SK-N-MC (cell line): Measurements from ENCODE around the gene ORAI3.

Experiments used
- DNase-seq: peaks from one replicate; pipeline ENCODE4 v3.0.0-alpha.2; 2011; ENCODE audit warnings: low read depth, low spot score
- H3K27ac ChIP-seq: fragments of 200-600 bp; sonication (generic); 2 replicates; pipeline ENCODE4 v1.5.1; 2016; ENCODE audit warnings: mixed run types
- H3K36me3 ChIP-seq: fragments of 200-600 bp; sonication (generic); 2 replicates; pipeline ENCODE4 v1.6.1; 2017; ENCODE audit warnings: antibody characterized with exemption, low read length, mixed read lengths; ENCODE audit not compliant: insufficient read depth
- H3K4me3 ChIP-seq: fragments of 200-600 bp; sonication (generic); 2 replicates; pipeline ENCODE4 v1.5.1; 2016
- H3K9ac ChIP-seq: fragments of 200-600 bp; sonication (generic); 2 replicates; pipeline ENCODE4 v1.8.0; 2017; ENCODE audit warnings: mixed run types, mixed read lengths; ENCODE audit not compliant: insufficient read length
- H3K9me3 ChIP-seq: fragments of 200-600 bp; sonication (generic); 2 replicates; pipeline ENCODE4 v1.6.1; 2017; ENCODE audit warnings: low read depth, mild to moderate bottlenecking, antibody characterized with exemption, low read length, moderate library complexity, mixed read lengths
- EZH2 ChIP-seq: fragments of 200-600 bp; sonication (generic); IDR thresholded peaks from one replicate; pipeline ENCODE4 v1.6.1; 2017; ENCODE audit warnings: antibody characterized with exemption
- FOXP2 ChIP-seq: optimal IDR thresholded peaks from 2 replicates; pipeline ENCODE3; 2011; ENCODE audit warnings: mild to moderate bottlenecking, moderate library complexity; ENCODE audit not compliant: insufficient read depth; ENCODE audit errors: extremely low read length, control extremely low read depth
- POLR2AphosphoS5 ChIP-seq: IDR thresholded peaks from 2 replicates; pipeline ENCODE4 v1.6.1; 2012; ENCODE audit warnings: mild to moderate bottlenecking, low read depth, low read length, borderline replicate concordance

The ORAI3 gene

GRCh38 chr16:30922420-30922959, 26.4 kb upstream of the ORAI3 start:
- Histone ChIP-seq H3K36me3 (no peaks in the 10 kb centered on the region), H3K9me3 (no peaks in the 10 kb centered on the region), H3K4me3 (peak overlapping the region; percentile 100), H3K27ac (peak overlapping the region; percentile 99), H3K9ac (peak overlapping the region; percentile 98)
- no peak for TF ChIP-seq EZH2
- peak; percentile 63 for TF ChIP-seq FOXP2
- peak; percentile 99 for DNase-seq

GRCh38 chr16:30922960-30923535, 25.8 kb upstream of the ORAI3 start:
- no peaks in the 10 kb centered on the region for H3K9me3 ChIP-seq
- peak; percentile 97 for DNase-seq
- H3K36me3 ChIP-seq = no peaks in the 10 kb centered on the region
- peak overlapping the region; percentile 100 for H3K4me3 ChIP-seq
- peak overlapping the region; percentile 98 for H3K9ac ChIP-seq
- H3K27ac ChIP-seq = peak overlapping the region; percentile 99
- TF ChIP-seq EZH2 (no peak), POLR2AphosphoS5 (peak; percentile 58; the same call in 1 of the 2 replicates)

- Histone ChIP-seq H3K9me3 (no peaks in the 10 kb centered on the region), H3K9ac (peak within 1 kb of the TSS; percentile 98), H3K4me3 (peak within 1 kb of the TSS; percentile 100), H3K36me3 (no peaks in the 10 kb centered on the region), H3K27ac (peak within 1 kb of the TSS; percentile 99)
- DNase-seq = no peak
- TF ChIP-seq EZH2 (no peak), FOXP2 (no peak), POLR2AphosphoS5 (no peak)
Measured at GRCh38 chr16:30923554-30924075, 25.3 kb upstream of the ORAI3 start, which contains the start of gene FBXL19. Gene FBXL19, plus strand, starts transcription at chr16:30923572. Its CDS starts 2,183 bp downstream, at chr16:30925755.

GRCh38 chr16:30924076-30924912, 24.6 kb upstream of the ORAI3 start:
- peak overlapping the region; percentile 80 for H3K9ac ChIP-seq
- DNase-seq = no peak
- H3K27ac ChIP-seq = peak overlapping the region; percentile 22; the same call in 1 of the 2 replicates

GRCh38 chr16:30924913-30925631, 23.8 kb upstream of the ORAI3 start:
- Histone ChIP-seq H3K9me3 (no peaks in the 10 kb centered on the region), H3K9ac (peak overlapping the region; percentile 80), H3K4me3 (peak overlapping the region; percentile 100), H3K36me3 (peaks cover 5% of the 10 kb centered on the region; the same call in 1 of the 2 replicates), H3K27ac (peak overlapping the region; percentile 22; the same call in 1 of the 2 replicates)
- no peak for DNase-seq
- no peak for TF ChIP-seq FOXP2
- TF ChIP-seq EZH2 = no peak
- no peak for TF ChIP-seq POLR2AphosphoS5

More at GRCh38 chr16:30924076-30924912, 24.6 kb upstream of the ORAI3 start:
- Histone ChIP-seq H3K36me3 (peaks cover 5% of the 10 kb centered on the region; the same call in 1 of the 2 replicates), H3K9me3 (no peaks in the 10 kb centered on the region), H3K4me3 (peak overlapping the region; percentile 100)
- TF ChIP-seq FOXP2 (no peak), POLR2AphosphoS5 (no peak), EZH2 (no peak)

- Histone ChIP-seq H3K9ac (no peak overlapping the region), H3K27ac (no peak overlapping the region; the same call in 1 of the 2 replicates), H3K9me3 (no peaks in the 10 kb centered on the region), H3K36me3 (peaks cover 9% of the 10 kb centered on the region), H3K4me3 (no peak overlapping the region)
- TF ChIP-seq POLR2AphosphoS5 (no peak), FOXP2 (no peak), EZH2 (no peak)
- DNase-seq = no peak
Measured at GRCh38 chr16:30925632-30925987, 23.3 kb upstream of the ORAI3 start.

- TF ChIP-seq FOXP2 (no peak), EZH2 (no peak), POLR2AphosphoS5 (no peak)
- no peak overlapping the region for H3K4me3 ChIP-seq
- no peak overlapping the region for H3K9ac ChIP-seq
- no peaks in the 10 kb centered on the region for H3K9me3 ChIP-seq
- H3K36me3 ChIP-seq = peaks cover 13% of the 10 kb centered on the region
- DNase-seq = no peak
- H3K27ac ChIP-seq = peak overlapping the region; percentile 50
Measured at GRCh38 chr16:30925995-30926811, 22.7 kb upstream of the ORAI3 start.
